Stomach smooth muscle (tissue), 2 donors: Measurements from ENCODE around the gene INHBE.
"Not testable (repeated sequence)": the region's sequence is repeated elsewhere in the genome, so short reads cannot be mapped to it uniquely, and the experiment has no call there.

ENCODE experiments used
- H3K27ac ChIP-seq: one replicate; pipeline ENCODE4 v1.7.0; 2013; ENCODE audit warnings: mild to moderate bottlenecking, low read length, inconsistent platforms
- H3K27me3 ChIP-seq, 2 donors: one replicate each; pipeline ENCODE4 v1.7.0; 2013; ENCODE audit warnings: low read length in 2 of 2; ENCODE audit not compliant: insufficient read depth in 2 of 2, control insufficient read depth in 1 of 2
- H3K36me3 ChIP-seq, 2 donors: one replicate each; pipeline ENCODE4 v1.7.0; 2013; ENCODE audit warnings: low read length in 2 of 2; ENCODE audit not compliant: control insufficient read depth in 2 of 2, insufficient read depth in 2 of 2
- H3K4me1 ChIP-seq: one replicate; pipeline ENCODE4 v1.7.0; 2013; ENCODE audit warnings: low read length; ENCODE audit not compliant: control insufficient read depth, insufficient read depth
- H3K4me3 ChIP-seq, 2 donors: one replicate each; pipeline ENCODE4 v1.7.0; 2013; ENCODE audit warnings: low read length in 2 of 2
- H3K9ac ChIP-seq, 2 donors: one replicate each; pipeline ENCODE4 v1.7.0; 2013; ENCODE audit warnings: low read length in 2 of 2, mild to moderate bottlenecking in 1 of 2
- H3K9me3 ChIP-seq, 2 donors: one replicate each; pipeline ENCODE4 v1.7.0; 2013; ENCODE audit warnings: low read length in 2 of 2; ENCODE audit not compliant: control insufficient read depth in 2 of 2
- donor health status: healthy.
- donor health status: Pancreatic carcinoma.

Gene INHBE

GRCh38 chr12:57454566-57455373 lies at the start of gene INHBE:
INHBE (plus strand) TSS chr12:57455307; CDS start chr12:57455537, 230 bp downstream.
- no peaks in the 10 kb centered on the region for H3K9me3 ChIP-seq
- H3K4me1 ChIP-seq, result peaks cover 30% of the 10 kb centered on the region
- no peak within 1 kb of the TSS for H3K9ac ChIP-seq
- H3K36me3 ChIP-seq, result no peaks in the 10 kb centered on the region
- H3K27ac ChIP-seq, result no peak within 1 kb of the TSS
- H3K4me3 ChIP-seq, result no peak within 1 kb of the TSS
- peaks cover 3 to 7% of the 10 kb centered on the region in 2 donors for H3K27me3 ChIP-seq

- Histone ChIP-seq H3K27me3 (no peaks in the 10 kb centered on the region), H3K27ac (no peak overlapping the region), H3K4me3 (no peak overlapping the region), H3K4me1 (no peaks in the 10 kb centered on the region), H3K9me3 (no peaks in the 10 kb centered on the region), H3K9ac (no peak overlapping the region), H3K36me3 (no peaks in the 10 kb centered on the region)
Measured at GRCh38 chr12:57410534-57410933, 44.6 kb upstream of the INHBE start.

- H3K4me1 ChIP-seq, H3K27me3 ChIP-seq: not testable (repeated sequence)
Measured at GRCh38 chr12:57414160-57414559, 40.9 kb upstream of the INHBE start.

GRCh38 chr12:57415088-57415487 lies 40.0 kb upstream of the INHBE start:
- H3K4me3 ChIP-seq, result no peak overlapping the region
- H3K4me1 ChIP-seq, result no peaks in the 10 kb centered on the region
- H3K9ac ChIP-seq, result peak overlapping the region in 1 of 2 donors; percentile 5
- no peaks in the 10 kb centered on the region for H3K27me3 ChIP-seq
- H3K27ac ChIP-seq, result no peak overlapping the region
- no peaks in the 10 kb centered on the region for H3K9me3 ChIP-seq
- no peaks in the 10 kb centered on the region for H3K36me3 ChIP-seq

More at GRCh38 chr12:57414160-57414559, 40.9 kb upstream of the INHBE start:
- H3K27ac ChIP-seq, H3K4me3 ChIP-seq, H3K36me3 ChIP-seq, H3K9me3 ChIP-seq, H3K9ac ChIP-seq: not testable (repeated sequence)

GRCh38 chr12:57416039-57416996 lies 38.8 kb upstream of the INHBE start:
- Histone ChIP-seq H3K4me3 (no peak overlapping the region), H3K9me3 (no peaks in the 10 kb centered on the region), H3K36me3 (no peaks in the 10 kb centered on the region), H3K9ac (no peak overlapping the region), H3K4me1 (no peaks in the 10 kb centered on the region), H3K27ac (no peak overlapping the region), H3K27me3 (no peaks in the 10 kb centered on the region)

GRCh38 chr12:57418255-57418654 lies 36.9 kb upstream of the INHBE start:
- peaks cover 0 to 6% of the 10 kb centered on the region in 2 donors for H3K36me3 ChIP-seq
- no peak overlapping the region for H3K9ac ChIP-seq
- no peaks in the 10 kb centered on the region for H3K4me1 ChIP-seq
- no peaks in the 10 kb centered on the region for H3K9me3 ChIP-seq
- H3K27ac ChIP-seq, result no peak overlapping the region
- no peaks in the 10 kb centered on the region for H3K27me3 ChIP-seq
- H3K4me3 ChIP-seq, result no peak overlapping the region

- H3K4me1 ChIP-seq, result no peaks in the 10 kb centered on the region
- H3K4me3 ChIP-seq, result no peak overlapping the region
- no peak overlapping the region for H3K27ac ChIP-seq
- peaks cover 0 to 6% of the 10 kb centered on the region in 2 donors for H3K36me3 ChIP-seq
- no peak overlapping the region for H3K9ac ChIP-seq
- no peaks in the 10 kb centered on the region for H3K9me3 ChIP-seq
- no peaks in the 10 kb centered on the region for H3K27me3 ChIP-seq
Measured at GRCh38 chr12:57419495-57419894, 35.6 kb upstream of the INHBE start.

GRCh38 chr12:57420482-57420881 lies 34.6 kb upstream of the INHBE start:
- Histone ChIP-seq H3K9me3 (no peaks in the 10 kb centered on the region), H3K4me3 (no peak overlapping the region), H3K27me3 (no peaks in the 10 kb centered on the region), H3K27ac (no peak overlapping the region), H3K36me3 (peaks cover 0 to 6% of the 10 kb centered on the region in 2 donors), H3K9ac (no peak overlapping the region), H3K4me1 (no peaks in the 10 kb centered on the region)

- not testable (repeated sequence) for H3K9me3 ChIP-seq, H3K36me3 ChIP-seq, H3K4me1 ChIP-seq, H3K27ac ChIP-seq, H3K4me3 ChIP-seq, H3K27me3 ChIP-seq, H3K9ac ChIP-seq
Measured at GRCh38 chr12:57426948-57427347, 28.2 kb upstream of the INHBE start.

- Histone ChIP-seq H3K9me3 (no peaks in the 10 kb centered on the region), H3K4me3 (no peak overlapping the region), H3K9ac (peak overlapping the region in 1 of 2 donors; percentile 99), H3K4me1 (peaks cover 7% of the 10 kb centered on the region), H3K27me3 (no peaks in the 10 kb centered on the region), H3K27ac (no peak overlapping the region), H3K36me3 (peaks cover 0 to 2% of the 10 kb centered on the region in 2 donors)
Measured at GRCh38 chr12:57428965-57429364, 26.1 kb upstream of the INHBE start.
